ENCODE measurements around the gene CHCHD3. TPM values are rescaled to one million over a fixed set of nuclear protein-coding genes. Genes with fewer than 3 reads are reported as not detected.
A peak's percentile ranks its signal among the peaks of the same experiment; 100 is the strongest.
"Not testable (repeated sequence)": the region's sequence is repeated elsewhere in the genome, so short reads cannot be mapped to it uniquely, and the experiment has no call there.

The CHCHD3 gene
- total RNA-seq, 1 donor from 2014 or later: 113 TPM

GRCh38 chr7:133044722-133045473, 37.0 kb downstream of the CHCHD3 start:
- DNase-seq (ENCODE audit: low read depth): no peak

- no peak for DNase-seq (ENCODE audit: low read depth)
These were observed 41.2 kb downstream of the CHCHD3 start for GRCh38 chr7:133040674-133041073.

GRCh38 chr7:133040178-133040577, 41.7 kb downstream of the CHCHD3 start:
- DNase-seq (ENCODE audit: low read depth): no peak

DNA sequence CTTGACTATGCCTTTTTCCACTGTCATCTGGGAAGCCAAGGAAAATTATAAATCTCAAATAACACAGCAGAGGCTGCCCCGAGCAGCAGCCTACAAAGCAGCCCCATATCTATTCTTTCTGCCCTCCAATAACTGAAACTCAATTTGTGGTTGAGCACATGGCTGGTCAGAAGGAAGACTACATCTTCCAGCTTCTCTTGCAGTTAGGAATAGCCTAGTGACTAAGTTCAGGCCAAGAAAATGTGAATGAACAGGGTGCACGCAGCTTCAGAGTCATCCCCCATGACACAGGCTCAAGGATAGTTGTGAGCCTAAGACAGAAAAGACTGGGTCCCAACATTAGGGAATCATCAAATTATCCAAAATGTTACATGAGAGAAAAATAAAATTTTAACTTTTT, 42.3 kb downstream of the CHCHD3 start:
- no peak for DNase-seq (ENCODE audit: low read depth)

GRCh38 chr7:133036289-133036688, 45.6 kb downstream of the CHCHD3 start:
- no peak for DNase-seq (ENCODE audit: low read depth)

- DNase-seq (ENCODE audit: low read depth): not testable (repeated sequence)
These were observed 46.6 kb downstream of the CHCHD3 start for GRCh38 chr7:133035240-133035639.

DNA sequence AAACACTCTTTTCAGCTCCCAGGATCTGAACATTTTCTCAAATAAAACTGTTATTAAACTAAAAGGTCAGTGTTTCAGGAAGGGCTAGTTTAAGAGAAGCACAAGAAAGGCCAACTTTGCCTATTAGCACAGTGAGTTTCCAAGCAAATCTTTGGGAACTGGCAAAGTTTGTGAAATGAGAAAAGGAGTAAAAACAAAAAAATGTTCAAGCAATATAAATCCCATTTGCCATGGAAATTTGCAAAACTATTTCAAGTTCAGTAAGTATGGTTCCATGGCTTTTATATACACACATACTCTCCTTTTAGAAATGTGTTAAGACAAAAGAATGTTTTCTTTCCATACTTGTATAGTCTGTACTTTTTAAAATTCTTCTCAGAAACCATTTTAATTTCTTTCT, 51.5 kb downstream of the CHCHD3 start:
- no peak for DNase-seq (ENCODE audit: low read depth)

GRCh38 chr7:133029463-133029862, 52.4 kb downstream of the CHCHD3 start:
- DNase-seq (ENCODE audit: low read depth): no peak

GRCh38 chr7:133027397-133027796, 54.5 kb downstream of the CHCHD3 start:
- no peak for DNase-seq (ENCODE audit: low read depth)

GRCh38 chr7:133026210-133026859, 55.6 kb downstream of the CHCHD3 start:
- no peak for DNase-seq (ENCODE audit: low read depth)

DNA sequence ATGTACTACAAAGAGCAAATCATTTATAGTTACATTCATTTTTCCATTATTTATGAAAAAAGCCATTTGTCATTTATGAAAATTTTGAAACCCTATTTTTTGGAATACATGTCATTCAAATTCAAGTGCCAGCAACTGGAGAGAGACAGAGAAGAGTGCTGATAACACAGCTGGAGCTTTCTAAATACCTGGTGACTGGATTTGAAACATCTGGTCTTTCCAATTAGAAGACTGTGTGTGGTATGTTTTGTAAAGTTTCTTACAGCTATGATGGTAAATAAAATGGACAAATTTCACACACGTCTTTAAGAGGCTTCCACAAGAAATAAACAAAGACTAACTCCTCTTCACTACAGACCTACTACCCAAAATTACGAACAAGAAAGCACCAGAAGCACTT, 56.8 kb downstream of the CHCHD3 start:
- DNase-seq (ENCODE audit: low read depth): no peak

GRCh38 chr7:133024596-133024995, 57.3 kb downstream of the CHCHD3 start:
- DNase-seq (ENCODE audit: low read depth): no peak

GRCh38 chr7:133023370-133024071, 58.4 kb downstream of the CHCHD3 start:
- DNase-seq (ENCODE audit: low read depth): peak; percentile 48

- DNase-seq (ENCODE audit: low read depth): no peak
These were observed 59.2 kb downstream of the CHCHD3 start for GRCh38 chr7:133022661-133023060.

- DNase-seq (ENCODE audit: low read depth): no peak
These were observed 60.7 kb downstream of the CHCHD3 start for GRCh38 chr7:133021196-133021595.

DNA sequence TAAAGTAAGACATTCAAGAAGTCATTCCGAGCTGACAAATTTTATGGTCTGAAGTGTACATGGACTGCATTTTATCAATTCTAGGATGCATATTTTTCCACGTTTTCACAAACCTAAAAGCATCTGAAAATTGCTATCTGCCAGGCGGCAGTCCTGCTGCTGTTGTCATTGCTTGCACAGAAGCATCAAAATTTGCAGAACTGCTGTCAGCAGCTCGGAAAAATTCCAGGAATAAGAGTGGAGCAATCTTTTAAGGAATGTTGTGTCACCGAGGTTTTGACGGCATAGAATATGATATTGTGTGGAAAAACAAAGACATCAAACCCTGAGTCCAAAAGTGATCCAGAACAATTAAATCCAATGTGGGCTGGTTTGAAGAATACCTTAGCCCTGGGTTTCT, 61.4 kb downstream of the CHCHD3 start:
- DNase-seq (ENCODE audit: low read depth): no peak

GRCh38 chr7:133019590-133019989, 62.3 kb downstream of the CHCHD3 start:
- DNase-seq (ENCODE audit: low read depth): no peak

- no peak for DNase-seq (ENCODE audit: low read depth)
These were observed 65.3 kb downstream of the CHCHD3 start for GRCh38 chr7:133016604-133017003.

DNA sequence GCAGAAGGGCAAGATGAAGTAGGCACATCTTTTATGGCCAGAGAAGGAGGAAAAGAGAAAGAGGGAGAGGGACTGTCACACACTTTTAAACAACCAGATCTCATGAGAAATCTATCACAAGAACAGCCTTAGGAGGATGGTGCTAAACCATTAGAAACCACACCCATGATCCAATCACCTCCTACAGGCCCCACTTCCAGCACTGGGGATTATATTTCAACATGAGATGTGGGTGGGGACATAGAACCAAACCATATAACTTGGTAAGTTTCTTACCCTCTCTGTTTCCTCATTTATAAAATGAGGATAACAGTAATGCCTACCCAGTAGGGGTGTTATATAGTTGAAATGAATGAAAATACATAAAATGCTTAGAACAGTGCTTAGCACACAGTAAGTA, 66.0 kb downstream of the CHCHD3 start:
- no peak for DNase-seq (ENCODE audit: low read depth)

DNA sequence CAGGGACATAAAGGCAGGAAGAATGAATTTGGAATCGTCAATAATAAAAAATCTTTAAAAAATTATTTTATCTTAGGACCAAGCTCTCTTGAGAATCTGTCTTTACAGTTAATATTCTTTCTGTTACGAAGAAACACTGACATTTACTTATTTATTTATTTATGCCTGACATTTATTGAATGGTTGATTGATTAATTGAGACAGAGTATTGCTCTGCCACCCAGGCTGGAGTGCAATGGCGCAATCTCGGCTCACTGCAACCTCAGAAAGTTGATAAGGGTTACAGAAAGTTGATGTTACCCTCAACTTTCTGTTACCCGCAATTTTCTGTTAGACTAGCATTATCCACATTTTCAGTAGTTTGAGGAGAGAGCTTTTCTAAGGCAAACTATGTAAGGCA, 70.1 kb downstream of the CHCHD3 start:
- no peak for DNase-seq (ENCODE audit: low read depth)

GRCh38 chr7:133009426-133010252, 72.3 kb downstream of the CHCHD3 start:
- DNase-seq (ENCODE audit: low read depth): no peak

- DNase-seq (ENCODE audit: low read depth): no peak
These were observed 73.9 kb downstream of the CHCHD3 start for GRCh38 chr7:133007961-133008360.
